ENCODE measurements around the gene CD52. TPM values are rescaled to one million over a fixed set of nuclear protein-coding genes. Genes with fewer than 3 reads are reported as not detected.

CD52 gene
- total and polyA plus RNA-seq, 2 of the 13 experiments (the other 11 are each of a cell fraction or from before 2014, with no cell fraction given): 0.32 TPM; not detected in 1

DNA sequence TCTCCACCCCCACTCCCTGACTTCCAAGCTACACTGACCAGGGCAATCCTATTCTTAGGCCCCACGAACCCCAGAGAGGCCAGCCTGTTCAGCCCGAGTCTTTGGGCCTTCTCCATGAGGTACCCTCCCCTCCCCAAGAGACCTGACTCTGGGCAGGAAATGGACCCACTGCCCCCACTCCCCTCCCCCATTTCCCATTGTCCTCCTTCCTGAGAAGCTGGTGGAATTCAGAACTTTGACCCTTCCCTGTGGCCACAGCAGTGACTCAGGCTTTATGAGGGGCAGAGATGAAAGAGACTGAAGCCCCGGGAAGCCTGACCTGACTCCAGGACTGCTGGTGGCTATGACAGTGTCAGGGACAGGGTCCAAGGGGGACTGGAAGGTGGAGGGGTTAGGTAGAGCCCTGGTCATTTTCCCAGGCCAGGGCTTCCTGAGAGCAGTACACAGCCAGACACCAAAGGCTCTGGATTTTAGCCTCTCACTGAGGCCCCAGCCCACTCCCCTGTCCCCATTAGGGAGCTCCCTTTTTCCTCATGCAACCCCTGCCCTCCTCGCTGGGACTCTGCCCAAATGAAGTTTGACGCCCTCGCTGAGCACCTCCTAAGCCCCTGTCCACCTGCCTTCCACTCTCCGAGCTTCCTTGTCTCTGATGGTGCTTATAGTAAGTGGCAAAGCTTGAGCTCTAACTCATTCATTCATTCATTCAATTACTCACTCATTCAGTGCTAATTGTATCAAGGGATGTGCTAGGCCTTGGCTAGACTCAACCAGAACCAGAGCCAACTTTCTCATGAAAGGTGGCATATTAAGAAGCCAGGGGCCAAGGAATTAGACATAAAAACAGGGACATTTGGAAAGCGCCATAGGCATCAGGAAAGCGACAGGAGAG, 33.2 kb downstream of the CD52 start (continued):
- TF ChIP-seq REL (CRISPR knock-in tag; conservative IDR thresholded peaks at IDR 0.05) (0 out of 2 replicates have a peak, but pooled peaks have one; percentile 47), MXI1 (IDR thresholded peaks at IDR 0.05; ENCODE audit: borderline replicate concordance, low read depth, low read length) (peak; percentile 49; the same call in 1 of the 3 replicates), ZNF256 (CRISPR knock-in tag; conservative IDR thresholded peaks at IDR 0.05) (no peak), KLF9 (CRISPR knock-in tag; IDR thresholded peaks at IDR 0.05; ENCODE audit: low read depth) (no peak), GFI1 (CRISPR knock-in tag; IDR thresholded peaks at IDR 0.05; ENCODE audit: borderline replicate concordance) (peak; percentile 42; the same call in 1 of the 2 replicates), RAD21 (CRISPR knock-in tag; IDR thresholded peaks at IDR 0.05) (0 out of 2 replicates have a peak, but pooled peaks have one; percentile 12), MXD4 (CRISPR knock-in tag; IDR thresholded peaks at IDR 0.05) (no peak), GABPA (IDR thresholded peaks at IDR 0.05; ENCODE audit: low read depth, low read length) (no peak), GABPA (CRISPR knock-in tag; IDR thresholded peaks at IDR 0.05; ENCODE audit: low read depth) (peak; percentile 87), KLF12 (CRISPR knock-in tag; IDR thresholded peaks at IDR 0.05; ENCODE audit: borderline replicate concordance) (no peak), HDAC1 (CRISPR knock-in tag; IDR thresholded peaks at IDR 0.05) (peak; percentile 96), RFXANK (CRISPR knock-in tag; IDR thresholded peaks at IDR 0.05) (0 out of 2 replicates have a peak, but pooled peaks have one; percentile 69), ZEB1 (IDR thresholded peaks at IDR 0.05; ENCODE audit: insufficient replicate concordance, low read depth) (peak; percentile 45), ZNF83 (CRISPR knock-in tag; IDR thresholded peaks at IDR 0.05; ENCODE audit: borderline replicate concordance) (0 out of 2 replicates have a peak, but pooled peaks have one; percentile 11), HOXA5 (CRISPR knock-in tag; IDR thresholded peaks at IDR 0.05) (peak; percentile 27; the same call in 1 of the 2 replicates), ZMYM3 (CRISPR knock-in tag; IDR thresholded peaks at IDR 0.05) (peak; percentile 83; the same call in 1 of the 2 replicates), ZNF678 (CRISPR knock-in tag; IDR thresholded peaks at IDR 0.05) (no peak), MED1 (CRISPR knock-in tag; IDR thresholded peaks at IDR 0.05) (peak; percentile 95), FOXC1 (CRISPR knock-in tag; IDR thresholded peaks at IDR 0.05; ENCODE audit: borderline replicate concordance) (no peak), NFKB2 (CRISPR knock-in tag; IDR thresholded peaks at IDR 0.05; ENCODE audit: borderline replicate concordance) (peak; percentile 32; the same call in 1 of the 2 replicates), ZNF44 (CRISPR knock-in tag; IDR thresholded peaks at IDR 0.05) (no peak), SALL2 (CRISPR knock-in tag; IDR thresholded peaks at IDR 0.05) (peak; percentile 35; the same call in 1 of the 2 replicates), IKZF1 (IDR thresholded peaks at IDR 0.05) (no peak)
- TF ChIP-seq, protein P1, sequence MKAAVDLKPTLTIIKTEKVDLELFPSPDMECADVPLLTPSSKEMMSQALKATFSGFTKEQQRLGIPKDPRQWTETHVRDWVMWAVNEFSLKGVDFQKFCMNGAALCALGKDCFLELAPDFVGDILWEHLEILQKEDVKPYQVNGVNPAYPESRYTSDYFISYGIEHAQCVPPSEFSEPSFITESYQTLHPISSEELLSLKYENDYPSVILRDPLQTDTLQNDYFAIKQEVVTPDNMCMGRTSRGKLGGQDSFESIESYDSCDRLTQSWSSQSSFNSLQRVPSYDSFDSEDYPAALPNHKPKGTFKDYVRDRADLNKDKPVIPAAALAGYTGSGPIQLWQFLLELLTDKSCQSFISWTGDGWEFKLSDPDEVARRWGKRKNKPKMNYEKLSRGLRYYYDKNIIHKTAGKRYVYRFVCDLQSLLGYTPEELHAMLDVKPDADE (CRISPR knock-in tag; IDR thresholded peaks at IDR 0.05): no peak
- TF ChIP-seq, protein P2, sequence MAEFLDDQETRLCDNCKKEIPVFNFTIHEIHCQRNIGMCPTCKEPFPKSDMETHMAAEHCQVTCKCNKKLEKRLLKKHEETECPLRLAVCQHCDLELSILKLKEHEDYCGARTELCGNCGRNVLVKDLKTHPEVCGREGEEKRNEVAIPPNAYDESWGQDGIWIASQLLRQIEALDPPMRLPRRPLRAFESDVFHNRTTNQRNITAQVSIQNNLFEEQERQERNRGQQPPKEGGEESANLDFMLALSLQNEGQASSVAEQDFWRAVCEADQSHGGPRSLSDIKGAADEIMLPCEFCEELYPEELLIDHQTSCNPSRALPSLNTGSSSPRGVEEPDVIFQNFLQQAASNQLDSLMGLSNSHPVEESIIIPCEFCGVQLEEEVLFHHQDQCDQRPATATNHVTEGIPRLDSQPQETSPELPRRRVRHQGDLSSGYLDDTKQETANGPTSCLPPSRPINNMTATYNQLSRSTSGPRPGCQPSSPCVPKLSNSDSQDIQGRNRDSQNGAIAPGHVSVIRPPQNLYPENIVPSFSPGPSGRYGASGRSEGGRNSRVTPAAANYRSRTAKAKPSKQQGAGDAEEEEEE (CRISPR knock-in tag; IDR thresholded peaks at IDR 0.05; ENCODE audit: borderline replicate concordance): no peak
- TF ChIP-seq, protein P3, sequence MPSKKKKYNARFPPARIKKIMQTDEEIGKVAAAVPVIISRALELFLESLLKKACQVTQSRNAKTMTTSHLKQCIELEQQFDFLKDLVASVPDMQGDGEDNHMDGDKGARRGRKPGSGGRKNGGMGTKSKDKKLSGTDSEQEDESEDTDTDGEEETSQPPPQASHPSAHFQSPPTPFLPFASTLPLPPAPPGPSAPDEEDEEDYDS (CRISPR knock-in tag; IDR thresholded peaks at IDR 0.05): peak; percentile 70; the same call in 1 of the 2 replicates
- TF ChIP-seq, protein P4, sequence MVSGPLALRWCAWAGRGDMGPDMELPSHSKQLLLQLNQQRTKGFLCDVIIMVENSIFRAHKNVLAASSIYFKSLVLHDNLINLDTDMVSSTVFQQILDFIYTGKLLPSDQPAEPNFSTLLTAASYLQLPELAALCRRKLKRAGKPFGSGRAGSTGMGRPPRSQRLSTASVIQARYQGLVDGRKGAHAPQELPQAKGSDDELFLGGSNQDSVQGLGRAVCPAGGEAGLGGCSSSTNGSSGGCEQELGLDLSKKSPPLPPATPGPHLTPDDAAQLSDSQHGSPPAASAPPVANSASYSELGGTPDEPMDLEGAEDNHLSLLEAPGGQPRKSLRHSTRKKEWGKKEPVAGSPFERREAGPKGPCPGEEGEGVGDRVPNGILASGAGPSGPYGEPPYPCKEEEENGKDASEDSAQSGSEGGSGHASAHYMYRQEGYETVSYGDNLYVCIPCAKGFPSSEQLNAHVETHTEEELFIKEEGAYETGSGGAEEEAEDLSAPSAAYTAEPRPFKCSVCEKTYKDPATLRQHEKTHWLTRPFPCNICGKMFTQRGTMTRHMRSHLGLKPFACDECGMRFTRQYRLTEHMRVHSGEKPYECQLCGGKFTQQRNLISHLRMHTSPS (CRISPR knock-in tag; IDR thresholded peaks at IDR 0.05; ENCODE audit: low read depth): peak; percentile 19; the same call in 1 of the 2 replicates

All from HepG2 (cell line).